ENCODE measurements around the gene PTPRU.

DNA sequence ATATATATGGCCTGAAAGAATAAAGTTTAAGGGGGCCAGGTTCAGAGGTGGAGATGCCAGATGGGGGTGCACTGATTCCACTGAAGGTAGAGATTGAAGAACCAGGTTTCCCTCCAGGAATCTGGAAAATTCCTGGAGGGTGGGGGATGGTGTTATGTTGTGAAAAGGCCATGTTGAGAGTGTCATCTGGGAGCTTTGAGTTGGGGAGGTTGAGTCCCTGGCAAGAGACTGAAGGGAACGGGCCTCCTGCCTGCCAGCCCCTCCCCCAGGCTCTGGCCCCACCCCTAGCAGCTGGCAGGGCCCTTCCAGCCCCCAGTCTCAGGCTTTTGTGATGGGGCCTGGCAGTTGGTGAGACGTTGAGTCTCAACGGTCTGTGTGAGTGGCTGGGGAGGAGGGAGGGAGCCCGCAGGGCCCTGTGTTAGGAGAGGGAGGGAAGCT, 4.1 kb downstream of the PTPRU start:
- TF ChIP-seq, protein P1, sequence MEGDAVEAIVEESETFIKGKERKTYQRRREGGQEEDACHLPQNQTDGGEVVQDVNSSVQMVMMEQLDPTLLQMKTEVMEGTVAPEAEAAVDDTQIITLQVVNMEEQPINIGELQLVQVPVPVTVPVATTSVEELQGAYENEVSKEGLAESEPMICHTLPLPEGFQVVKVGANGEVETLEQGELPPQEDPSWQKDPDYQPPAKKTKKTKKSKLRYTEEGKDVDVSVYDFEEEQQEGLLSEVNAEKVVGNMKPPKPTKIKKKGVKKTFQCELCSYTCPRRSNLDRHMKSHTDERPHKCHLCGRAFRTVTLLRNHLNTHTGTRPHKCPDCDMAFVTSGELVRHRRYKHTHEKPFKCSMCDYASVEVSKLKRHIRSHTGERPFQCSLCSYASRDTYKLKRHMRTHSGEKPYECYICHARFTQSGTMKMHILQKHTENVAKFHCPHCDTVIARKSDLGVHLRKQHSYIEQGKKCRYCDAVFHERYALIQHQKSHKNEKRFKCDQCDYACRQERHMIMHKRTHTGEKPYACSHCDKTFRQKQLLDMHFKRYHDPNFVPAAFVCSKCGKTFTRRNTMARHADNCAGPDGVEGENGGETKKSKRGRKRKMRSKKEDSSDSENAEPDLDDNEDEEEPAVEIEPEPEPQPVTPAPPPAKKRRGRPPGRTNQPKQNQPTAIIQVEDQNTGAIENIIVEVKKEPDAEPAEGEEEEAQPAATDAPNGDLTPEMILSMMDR (IDR thresholded peaks at IDR 0.05 in 4 of 5, conservative IDR thresholded peaks at IDR 0.05 in 1 of 5) = no peak
- TF ChIP-seq POLR2A (IDR thresholded peaks at IDR 0.05) = no peak

Data from gastrocnemius medialis (tissue), 4 donors.